22Rv1 (cell line): Measurements from ENCODE around the gene GSDMA.

Experiments
- H3K27ac ChIP-seq: fragments of 450-650 bp; 2 replicates; pipeline ENCODE4 v1.5.1; 2017
- ZFX ChIP-seq: fragments of 450-650 bp; IDR thresholded peaks from 2 replicates; pipeline ENCODE4 v1.6.1; 2017; ENCODE audit warnings: antibody characterized with exemption, borderline replicate concordance
- TF ChIP-seq, protein P1 (sequence below): fragments of 450-650 bp; IDR thresholded peaks from 2 replicates; pipeline ENCODE4 v1.5.1; 2017; ENCODE audit warnings: mild to moderate bottlenecking

Gene GSDMA

GRCh38 chr17:39922006-39922405 lies 40.8 kb upstream of the GSDMA start:
- H3K27ac ChIP-seq: no peak overlapping the region
- no peak for TF ChIP-seq ZFX

- TF ChIP-seq ZFX: no peak
- TF ChIP-seq, protein P1, sequence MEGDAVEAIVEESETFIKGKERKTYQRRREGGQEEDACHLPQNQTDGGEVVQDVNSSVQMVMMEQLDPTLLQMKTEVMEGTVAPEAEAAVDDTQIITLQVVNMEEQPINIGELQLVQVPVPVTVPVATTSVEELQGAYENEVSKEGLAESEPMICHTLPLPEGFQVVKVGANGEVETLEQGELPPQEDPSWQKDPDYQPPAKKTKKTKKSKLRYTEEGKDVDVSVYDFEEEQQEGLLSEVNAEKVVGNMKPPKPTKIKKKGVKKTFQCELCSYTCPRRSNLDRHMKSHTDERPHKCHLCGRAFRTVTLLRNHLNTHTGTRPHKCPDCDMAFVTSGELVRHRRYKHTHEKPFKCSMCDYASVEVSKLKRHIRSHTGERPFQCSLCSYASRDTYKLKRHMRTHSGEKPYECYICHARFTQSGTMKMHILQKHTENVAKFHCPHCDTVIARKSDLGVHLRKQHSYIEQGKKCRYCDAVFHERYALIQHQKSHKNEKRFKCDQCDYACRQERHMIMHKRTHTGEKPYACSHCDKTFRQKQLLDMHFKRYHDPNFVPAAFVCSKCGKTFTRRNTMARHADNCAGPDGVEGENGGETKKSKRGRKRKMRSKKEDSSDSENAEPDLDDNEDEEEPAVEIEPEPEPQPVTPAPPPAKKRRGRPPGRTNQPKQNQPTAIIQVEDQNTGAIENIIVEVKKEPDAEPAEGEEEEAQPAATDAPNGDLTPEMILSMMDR: no peak
- no peak overlapping the region for H3K27ac ChIP-seq
Measured at GRCh38 chr17:39923230-39923629, 39.6 kb upstream of the GSDMA start.

DNA sequence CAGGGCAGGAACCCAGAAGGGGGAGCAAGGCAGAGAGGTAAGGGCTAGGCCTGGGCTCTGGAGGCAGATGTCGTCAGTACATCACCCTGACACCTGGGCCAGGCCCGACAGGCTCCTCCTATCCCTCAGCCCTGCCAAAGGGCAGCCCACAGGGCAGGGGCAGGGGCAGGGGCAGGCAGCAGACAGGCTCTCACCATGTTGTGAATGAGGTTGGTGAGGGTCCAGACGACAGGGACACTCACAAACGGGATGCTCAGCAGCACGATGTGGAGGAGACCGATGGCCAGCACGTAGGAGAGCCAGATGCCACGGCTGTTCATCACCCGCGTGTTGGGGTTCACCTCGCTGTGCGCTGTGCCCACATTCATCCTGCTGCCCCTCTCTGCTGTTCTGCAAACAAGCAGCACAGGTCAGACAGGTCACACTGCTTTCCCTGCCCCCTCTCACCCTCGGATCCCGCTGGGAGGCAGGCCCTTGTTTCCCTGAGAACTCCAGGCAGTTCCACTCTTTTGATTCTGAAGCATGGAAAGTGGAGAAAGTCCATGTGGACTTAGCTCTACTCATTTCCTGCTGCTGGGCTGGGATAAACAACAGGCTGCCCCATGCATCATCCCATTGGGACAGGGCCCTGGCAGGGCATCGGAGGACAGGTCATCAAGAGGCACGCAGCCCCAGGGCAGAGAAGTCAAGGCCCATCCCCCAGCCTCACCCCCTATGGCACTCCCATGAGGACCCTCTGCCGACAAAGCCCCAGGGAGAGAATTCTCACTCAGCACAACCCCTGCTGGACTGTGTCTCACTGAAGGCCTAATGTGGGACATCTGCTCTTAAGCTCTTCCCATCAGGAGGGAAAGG lies 38.7 kb upstream of the GSDMA start:
- no peak overlapping the region for H3K27ac ChIP-seq
- no peak for TF ChIP-seq ZFX
- TF ChIP-seq, protein P1: no peak

DNA sequence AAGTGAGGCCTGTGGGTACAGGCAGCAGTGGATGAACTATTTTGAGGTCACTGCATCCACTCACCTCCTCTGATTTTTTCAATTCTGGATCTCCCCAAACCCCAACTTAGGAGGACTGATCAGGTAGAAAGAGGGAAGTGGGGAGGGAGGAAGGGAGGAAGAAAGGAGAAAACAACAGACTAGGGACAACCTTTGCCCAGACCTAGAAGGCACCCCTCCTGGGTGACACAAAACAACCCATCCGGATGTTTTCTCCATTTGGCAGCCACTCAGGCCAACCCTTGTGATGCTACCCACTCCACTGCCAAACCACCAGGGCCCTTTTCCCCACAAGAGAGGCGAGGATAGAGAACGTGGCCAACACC lies 38.1 kb upstream of the GSDMA start:
- H3K27ac ChIP-seq: no peak overlapping the region
- no peak for TF ChIP-seq ZFX
- TF ChIP-seq, protein P1: no peak

DNA sequence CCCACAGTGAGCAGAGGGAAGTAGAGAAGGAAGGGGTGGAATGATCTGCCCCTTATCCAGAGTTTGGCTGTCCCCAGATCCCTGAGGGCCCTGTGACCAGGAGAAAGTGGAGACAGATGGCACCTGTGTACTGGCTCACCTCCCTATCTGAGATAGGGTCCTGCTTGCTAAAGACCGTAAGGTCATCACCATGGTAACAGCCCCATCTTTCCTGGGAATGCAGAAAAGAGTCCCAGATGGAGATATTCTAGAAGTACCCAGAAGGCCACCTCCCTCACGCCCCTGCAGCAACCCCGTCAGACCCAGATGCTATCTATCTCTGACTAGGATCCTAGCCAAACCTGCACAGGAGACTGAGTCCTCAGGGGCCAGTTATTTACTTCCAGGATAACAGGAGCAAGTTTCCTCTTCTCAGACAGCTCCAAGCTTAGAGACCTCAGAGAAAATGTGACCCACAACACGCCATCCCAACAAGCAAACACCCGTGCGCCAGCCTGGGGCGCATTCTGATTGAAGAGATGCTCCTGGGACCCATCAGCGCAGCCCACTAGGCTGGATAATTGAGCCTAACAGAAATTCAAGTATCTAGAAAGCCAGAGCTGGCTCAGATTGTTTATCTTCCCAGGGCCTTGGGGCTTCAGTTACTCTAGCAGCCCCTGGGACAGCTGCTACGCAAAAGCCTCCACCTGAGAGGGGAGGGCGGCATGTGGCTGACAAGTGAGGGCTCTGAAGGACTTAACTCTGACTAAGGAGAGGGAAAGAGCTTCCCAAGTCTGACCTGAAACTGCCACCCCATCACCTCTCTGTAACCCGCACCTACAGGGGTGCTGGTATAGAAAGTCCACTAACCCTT lies 37.3 kb upstream of the GSDMA start:
- no peak for TF ChIP-seq ZFX
- TF ChIP-seq, protein P1: no peak
- H3K27ac ChIP-seq: no peak overlapping the region

GRCh38 chr17:39926135-39926587 lies 36.6 kb upstream of the GSDMA start:
- peak overlapping the region; percentile 79; the same call in 1 of the 2 replicates for H3K27ac ChIP-seq
- TF ChIP-seq ZFX: no peak
- TF ChIP-seq, protein P1: no peak

DNA sequence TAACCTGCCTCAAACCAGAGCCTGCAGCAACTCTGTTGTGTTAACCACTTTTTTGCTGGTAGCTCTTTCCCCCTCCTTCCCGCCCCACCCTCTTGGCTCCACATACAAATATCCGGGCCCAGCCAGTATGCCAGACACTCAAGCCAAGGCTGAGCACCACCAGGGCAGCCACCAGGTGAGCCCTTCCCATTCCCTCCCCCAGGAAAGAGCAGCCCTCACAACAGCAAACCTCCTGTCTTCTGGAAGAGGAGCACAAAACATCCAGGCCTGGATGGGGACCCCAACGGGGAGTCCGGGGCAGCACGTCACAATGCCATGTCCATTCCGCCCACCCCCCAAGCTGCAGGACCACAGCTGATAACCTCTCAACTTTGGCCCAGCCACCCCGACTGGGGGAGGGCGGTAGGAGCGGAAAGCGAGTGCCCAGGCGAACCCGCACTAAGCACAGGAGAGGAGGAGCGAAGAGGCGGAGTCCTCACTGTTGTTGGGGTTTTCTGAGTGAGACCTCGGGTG lies 36.2 kb upstream of the GSDMA start:
- H3K27ac ChIP-seq: peak overlapping the region; percentile 79
- TF ChIP-seq ZFX: no peak
- TF ChIP-seq, protein P1: no peak
